ENCODE measurements around the gene SIK3.

The SIK3 gene

GRCh38 chr11:117009905-117010605 lies 88.2 kb downstream of the SIK3 start:
- no peak for DNase-seq (ENCODE audit: low spot score)

DNA sequence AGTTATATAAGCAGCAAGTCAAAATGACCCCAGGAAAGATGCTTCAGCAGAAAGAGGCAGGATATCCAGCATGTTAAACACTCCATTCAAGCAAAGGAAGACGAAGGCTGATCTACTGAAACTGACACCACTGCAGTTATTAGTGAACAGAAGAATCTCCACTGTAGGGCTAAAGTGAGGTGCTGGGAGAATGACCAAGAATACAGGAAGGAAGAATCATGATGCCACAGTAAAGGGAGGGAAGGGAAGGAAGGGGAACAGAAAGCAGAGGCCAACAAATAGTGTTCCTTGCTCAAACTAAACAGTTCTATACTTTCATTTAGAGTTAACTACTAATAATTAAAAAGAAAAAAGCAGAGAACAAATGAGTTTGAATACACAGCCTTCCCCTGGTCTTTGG lies 92.5 kb downstream of the SIK3 start:
- DNase-seq (ENCODE audit: low spot score) = no peak

DNA sequence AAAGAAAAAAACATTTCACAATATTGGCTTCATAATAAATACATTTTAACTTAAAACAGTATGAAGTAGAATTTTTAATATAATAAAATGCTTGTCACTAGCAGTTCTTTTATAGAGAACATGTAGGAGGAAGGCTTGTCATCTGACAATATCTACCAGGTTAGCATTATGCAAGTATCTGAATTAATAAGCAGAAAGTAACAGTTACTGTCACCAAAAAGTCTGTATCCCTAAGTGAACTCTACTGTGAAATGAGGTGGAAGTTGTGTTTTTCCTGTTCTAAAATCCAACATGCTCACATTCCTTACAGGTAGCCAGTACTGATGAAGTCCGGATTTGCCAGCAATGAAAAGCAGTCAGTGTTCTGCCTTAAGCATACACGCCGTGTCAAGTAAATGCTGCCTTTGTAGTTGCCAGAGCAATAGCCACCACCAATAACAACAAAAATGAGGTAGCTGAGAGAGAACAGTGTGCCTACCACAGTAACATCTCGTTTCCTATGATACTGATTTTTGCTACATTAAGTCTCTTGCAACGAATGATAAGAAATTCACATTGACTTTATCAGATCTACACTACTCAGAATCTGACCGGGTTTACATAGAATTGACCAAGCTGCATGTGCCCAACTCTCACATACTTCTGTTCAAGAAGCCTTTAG lies 95.5 kb downstream of the SIK3 start:
- DNase-seq (ENCODE audit: low spot score) = peak; percentile 72

DNA sequence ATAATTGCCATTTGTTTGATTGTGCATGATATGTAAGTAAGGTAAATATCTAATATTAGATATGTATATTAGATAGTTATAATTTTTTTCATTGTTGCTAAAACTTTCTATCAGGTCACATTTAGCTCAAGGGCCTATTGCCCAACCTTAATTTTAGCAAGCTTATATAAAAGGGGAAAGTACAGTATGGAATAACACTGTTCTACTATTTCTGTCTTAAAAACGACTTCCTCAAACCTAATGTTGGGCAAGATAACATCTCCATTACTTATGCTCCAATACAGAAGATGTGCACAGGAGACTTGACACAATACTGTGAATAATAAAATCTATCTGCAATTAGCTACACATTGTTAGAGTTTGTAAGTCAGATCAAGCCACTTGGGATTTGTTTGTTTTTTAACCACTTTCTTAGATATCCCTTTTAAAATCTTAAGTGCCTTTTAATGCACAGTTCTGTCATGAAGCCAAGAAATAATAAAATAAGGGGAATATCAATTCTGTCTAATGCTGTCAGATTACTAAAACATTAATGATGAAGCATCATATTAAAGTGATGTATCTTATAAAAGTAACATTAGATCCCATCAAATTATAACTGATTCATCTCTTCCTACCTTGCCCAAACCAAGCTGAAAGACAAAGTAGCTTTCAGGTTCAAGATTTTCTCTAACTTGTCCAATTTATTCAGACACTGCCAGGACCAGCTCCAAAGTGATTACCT lies 98.1 kb downstream of the SIK3 start:
- DNase-seq (ENCODE audit: low spot score) = no peak

GRCh38 chr11:116997071-116997470 lies 101.2 kb downstream of the SIK3 start:
- DNase-seq (ENCODE audit: low spot score) = no peak

DNA sequence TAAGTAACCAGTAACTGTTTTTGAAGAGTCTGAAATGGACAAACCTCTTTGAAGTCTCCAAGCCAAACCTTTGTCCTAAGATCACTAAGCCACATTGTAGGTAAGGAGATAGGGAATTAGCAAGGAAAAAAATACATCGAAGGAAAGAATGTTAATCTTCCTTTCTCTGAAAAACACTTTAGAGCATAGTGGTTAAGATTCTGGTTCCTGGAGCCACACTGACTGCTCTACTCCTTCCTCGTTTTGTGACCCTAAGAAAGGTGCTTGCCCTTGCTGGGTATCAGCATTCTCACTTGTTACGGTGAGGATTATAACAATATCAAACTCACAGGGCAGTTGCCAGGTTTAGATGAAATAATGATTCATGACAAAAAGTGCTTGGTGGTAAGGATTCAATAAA lies 104.0 kb downstream of the SIK3 start:
- no peak for DNase-seq (ENCODE audit: low spot score)

DNA sequence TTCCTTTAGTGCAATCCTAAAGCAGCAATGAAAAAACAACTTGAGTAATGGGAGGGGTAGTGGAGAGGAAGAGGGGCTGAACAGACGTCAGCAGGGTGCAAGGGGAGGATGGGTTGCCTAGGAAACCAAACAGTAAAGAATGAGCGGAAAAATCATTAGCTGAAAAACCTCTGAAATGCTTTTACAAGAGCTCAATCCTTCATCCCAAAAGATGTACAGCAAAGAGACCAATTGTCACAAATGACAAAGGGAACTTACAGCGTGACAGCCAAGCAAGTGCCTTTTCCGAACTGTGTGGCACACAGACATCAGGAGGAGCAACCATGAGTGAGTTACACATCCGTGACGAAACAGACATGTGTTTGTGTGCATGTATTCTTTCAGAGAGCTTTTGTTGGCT lies 104.6 kb downstream of the SIK3 start:
- DNase-seq (ENCODE audit: low spot score) = peak; percentile 51

- no peak for DNase-seq (ENCODE audit: low spot score)
Observed at GRCh38 chr11:116991491-116991890, 106.7 kb downstream of the SIK3 start.

DNA sequence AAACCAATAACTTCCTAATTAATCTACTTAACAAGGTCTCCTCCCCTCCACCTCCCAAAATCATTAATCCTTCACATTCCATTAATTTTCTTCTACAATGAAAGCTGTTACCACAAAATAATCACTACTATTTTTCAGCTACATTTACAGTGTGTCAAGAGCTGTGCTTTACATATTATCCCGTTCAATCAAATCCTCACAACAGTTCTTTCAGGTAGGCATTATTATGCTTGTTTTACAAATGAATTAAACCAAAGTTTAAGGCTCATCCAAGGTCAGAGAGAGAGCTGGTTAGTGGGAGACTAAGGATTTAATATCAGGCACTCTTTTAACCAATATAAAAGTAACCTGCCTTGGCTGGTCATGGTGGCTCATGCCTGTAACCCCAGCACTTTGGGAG lies 107.4 kb downstream of the SIK3 start:
- no peak for DNase-seq (ENCODE audit: low spot score)

- no peak for DNase-seq (ENCODE audit: low spot score)
Observed at GRCh38 chr11:116990061-116990473, 108.2 kb downstream of the SIK3 start.

GRCh38 chr11:116989184-116989583 lies 109.0 kb downstream of the SIK3 start:
- no peak for DNase-seq (ENCODE audit: low spot score)

- DNase-seq (ENCODE audit: low spot score) = peak; percentile 30
Observed at GRCh38 chr11:116986521-116987105, 111.6 kb downstream of the SIK3 start.

DNA sequence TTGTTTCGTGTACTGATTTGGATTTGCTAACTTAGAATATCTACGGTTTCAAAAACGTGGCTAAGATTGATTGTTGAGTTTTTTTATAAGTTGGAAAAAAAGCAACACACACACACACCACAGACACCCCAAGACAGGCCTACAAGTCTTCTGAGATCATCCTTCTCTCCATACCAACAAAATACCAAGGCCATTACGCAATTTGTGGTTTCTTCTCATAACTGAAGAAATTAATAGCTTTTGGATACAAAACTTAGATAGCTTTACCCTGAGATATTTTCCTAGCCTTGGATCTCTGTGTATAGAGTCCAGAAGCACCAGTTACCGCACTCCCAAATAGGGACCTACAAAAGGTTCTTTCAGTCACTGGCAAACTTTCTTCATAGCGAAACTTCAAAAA lies 113.6 kb downstream of the SIK3 start:
- DNase-seq (ENCODE audit: low spot score) = no peak

GRCh38 chr11:116984186-116984585 lies 114.0 kb downstream of the SIK3 start:
- no peak for DNase-seq (ENCODE audit: low spot score)

DNA sequence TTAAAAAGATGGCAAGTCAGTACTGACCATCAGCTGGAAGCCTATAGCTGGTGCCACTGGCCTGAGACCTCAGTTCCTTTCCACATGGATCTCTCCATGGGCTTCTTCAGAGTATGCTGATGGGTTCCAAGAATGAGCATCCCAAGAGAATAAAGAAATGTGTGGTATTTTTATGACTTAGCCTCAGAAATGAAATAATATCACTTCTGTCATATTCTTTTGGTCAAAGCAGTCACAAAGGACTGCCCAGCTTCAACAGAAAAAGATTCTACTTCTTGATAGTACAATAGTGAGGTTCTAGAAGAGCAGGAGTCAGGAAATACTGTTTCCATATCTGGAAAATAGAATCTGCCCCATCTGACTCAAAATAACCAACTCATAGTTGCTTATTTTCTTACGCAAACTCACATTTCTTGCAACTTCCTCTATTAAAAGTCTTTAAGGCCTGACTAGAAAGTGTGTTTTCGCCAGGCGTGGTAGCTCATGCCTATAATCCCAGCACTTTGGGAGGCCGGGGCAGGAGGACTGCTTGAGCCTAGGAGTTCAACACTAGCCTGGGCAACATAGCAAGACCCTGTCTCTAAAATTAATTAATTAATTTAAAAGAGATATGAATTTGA lies 116.9 kb downstream of the SIK3 start:
- no peak for DNase-seq (ENCODE audit: low spot score)

GRCh38 chr11:116980136-116980793 lies 118.0 kb downstream of the SIK3 start:
- no peak for DNase-seq (ENCODE audit: low spot score)

DNA sequence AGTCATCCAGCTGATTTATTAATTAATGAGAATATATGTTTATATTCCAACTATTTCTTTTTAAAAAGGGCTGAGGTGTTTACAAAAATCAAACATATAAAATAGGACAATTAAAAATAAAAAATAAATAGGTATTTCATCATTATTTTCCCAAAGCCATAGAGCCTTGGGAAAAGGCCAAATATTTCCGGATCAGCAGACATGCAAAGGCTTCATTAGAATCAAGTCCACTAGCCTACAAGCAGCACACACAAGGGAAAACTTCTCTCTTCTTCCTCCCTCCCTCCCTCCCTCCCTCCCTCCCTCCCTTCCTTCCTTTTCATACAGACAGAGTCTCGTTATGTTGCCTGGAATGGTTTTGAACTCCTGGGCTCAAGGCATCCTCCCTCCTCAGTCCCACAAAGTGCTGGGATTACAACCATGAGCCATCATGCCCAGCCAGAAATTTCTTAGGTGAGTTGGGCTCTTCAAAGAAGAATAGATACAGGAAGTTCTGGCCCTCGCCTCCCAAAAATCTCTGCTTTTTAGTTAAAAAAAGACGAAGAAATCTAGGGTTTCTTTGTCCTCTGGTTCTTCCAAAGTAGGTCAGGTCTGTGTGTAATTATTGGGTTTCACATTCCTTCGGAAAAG lies 121.2 kb downstream of the SIK3 start:
- no peak for DNase-seq (ENCODE audit: low spot score)

- DNase-seq (ENCODE audit: low spot score) = no peak
Observed at GRCh38 chr11:116975661-116976060, 122.6 kb downstream of the SIK3 start.

- no peak for DNase-seq (ENCODE audit: low spot score)
Observed at GRCh38 chr11:116973270-116973669, 125.0 kb downstream of the SIK3 start.

- no peak for DNase-seq (ENCODE audit: low spot score)
Observed at GRCh38 chr11:116972691-116973090, 125.5 kb downstream of the SIK3 start.

Measured in CD4-positive, alpha-beta T cell treated with Interleukin-15 for 4 hours (primary cell).